K562 treated with DMSO at 1 percent for 24 hours (cell line): ENCODE measurements around the gene ADGRF3. TPM values are rescaled to one million over a fixed set of nuclear protein-coding genes. Genes with fewer than 3 reads are reported as not detected.

Source experiments
- total RNA-seq: library from RNA; unstranded; fragments of 300-600 nt; gene quantifications from 2 replicates; pipeline ENCODE4 v1.2.3, GENCODE V29; 2022; ENCODE audit warnings: low read depth; ENCODE audit not compliant: insufficient read depth

ADGRF3 gene, protein sequence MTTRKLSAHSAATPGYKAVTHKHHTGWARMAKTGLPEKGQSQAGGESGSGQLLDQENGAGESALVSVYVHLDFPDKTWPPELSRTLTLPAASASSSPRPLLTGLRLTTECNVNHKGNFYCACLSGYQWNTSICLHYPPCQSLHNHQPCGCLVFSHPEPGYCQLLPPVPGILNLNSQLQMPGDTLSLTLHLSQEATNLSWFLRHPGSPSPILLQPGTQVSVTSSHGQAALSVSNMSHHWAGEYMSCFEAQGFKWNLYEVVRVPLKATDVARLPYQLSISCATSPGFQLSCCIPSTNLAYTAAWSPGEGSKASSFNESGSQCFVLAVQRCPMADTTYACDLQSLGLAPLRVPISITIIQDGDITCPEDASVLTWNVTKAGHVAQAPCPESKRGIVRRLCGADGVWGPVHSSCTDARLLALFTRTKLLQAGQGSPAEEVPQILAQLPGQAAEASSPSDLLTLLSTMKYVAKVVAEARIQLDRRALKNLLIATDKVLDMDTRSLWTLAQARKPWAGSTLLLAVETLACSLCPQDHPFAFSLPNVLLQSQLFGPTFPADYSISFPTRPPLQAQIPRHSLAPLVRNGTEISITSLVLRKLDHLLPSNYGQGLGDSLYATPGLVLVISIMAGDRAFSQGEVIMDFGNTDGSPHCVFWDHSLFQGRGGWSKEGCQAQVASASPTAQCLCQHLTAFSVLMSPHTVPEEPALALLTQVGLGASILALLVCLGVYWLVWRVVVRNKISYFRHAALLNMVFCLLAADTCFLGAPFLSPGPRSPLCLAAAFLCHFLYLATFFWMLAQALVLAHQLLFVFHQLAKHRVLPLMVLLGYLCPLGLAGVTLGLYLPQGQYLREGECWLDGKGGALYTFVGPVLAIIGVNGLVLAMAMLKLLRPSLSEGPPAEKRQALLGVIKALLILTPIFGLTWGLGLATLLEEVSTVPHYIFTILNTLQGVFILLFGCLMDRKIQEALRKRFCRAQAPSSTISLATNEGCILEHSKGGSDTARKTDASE
- 0.20 TPM in 1 of 2 replicates, not detected in the other for total RNA-seq

DNA sequence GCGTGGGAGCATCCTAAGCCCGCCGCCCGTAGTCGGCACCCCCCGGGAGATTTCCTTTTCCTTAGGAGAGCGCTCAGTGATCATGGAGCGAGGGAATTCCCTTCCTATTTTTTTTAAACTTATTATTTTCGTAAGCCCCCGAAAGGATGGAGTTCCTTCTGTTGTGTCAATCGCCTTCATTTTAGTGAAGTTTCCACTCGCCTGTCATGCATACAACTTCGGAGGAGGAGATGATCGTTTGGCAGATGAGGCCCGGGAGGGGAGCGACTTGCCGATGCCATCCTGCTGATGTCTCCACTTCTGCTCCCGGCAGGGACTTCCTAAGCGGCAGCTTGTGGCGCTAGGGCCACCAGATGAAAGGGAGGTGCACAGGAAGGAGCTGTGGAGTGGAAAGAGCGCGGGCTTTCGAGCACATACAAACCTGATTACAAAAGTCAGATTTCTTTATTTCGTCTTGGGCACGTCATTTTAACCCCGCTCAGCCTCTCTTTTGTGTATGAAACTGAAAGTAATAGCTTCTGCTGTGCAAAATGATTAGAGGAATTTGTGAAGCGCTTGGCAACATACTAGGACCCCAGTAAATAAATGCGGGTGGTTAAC, at the start of gene ADGRF3:
Gene ADGRF3 (minus strand): TSS at position 336 of the 600 bp plus-strand sequence. CDS start 555 bp downstream, outside the sequence.

GRCh38 chr2:26345545-26346453, 790 bp downstream of the ADGRF3 start, which contains the start of gene SELENOI:
Gene SELENOI (plus strand): TSS chr2:26346143. CDS start chr2:26346233, 90 bp downstream.

Other genes with a start within 250 kb of the ADGRF3 start
- gene GAREM2, start 173.7 kb downstream of the ADGRF3 start, total RNA-seq: 6.8 and 8.5 TPM in 2 replicates
- 192 and 207 TPM in 2 replicates for gene HADHA, start 102.2 kb downstream of the ADGRF3 start, total RNA-seq
- gene HADHB, start 101.8 kb downstream of the ADGRF3 start, total RNA-seq: 61.8 and 74.8 TPM in 2 replicates
- gene SELENOI, start 646 bp downstream of the ADGRF3 start, total RNA-seq: 6.4 and 6.7 TPM in 2 replicates
- not detected in 2 replicates for gene DRC1, start 55.1 kb upstream of the ADGRF3 start, total RNA-seq
- gene OTOF, start 131.3 kb upstream of the ADGRF3 start, total RNA-seq: not detected in 2 replicates